Measurements from ENCODE around the gene CACNB2.

CACNB2 gene

GRCh38 chr10:18343573-18343972 lies 203.3 kb downstream of the CACNB2 start:
- DNase-seq: no peak

- no peak for DNase-seq
Observed at GRCh38 chr10:18345308-18345707, 205.1 kb downstream of the CACNB2 start.

- no peak for DNase-seq
Observed at GRCh38 chr10:18350340-18350739, 210.1 kb downstream of the CACNB2 start.

GRCh38 chr10:18351421-18351820 lies 211.2 kb downstream of the CACNB2 start:
- peak in 1 of 2 donors; percentile 24 for DNase-seq

GRCh38 chr10:18352175-18352574 lies 212.0 kb downstream of the CACNB2 start:
- no peak for DNase-seq

- no peak for DNase-seq
Observed at GRCh38 chr10:18359812-18360211, 219.6 kb downstream of the CACNB2 start.

- no peak for DNase-seq
Observed at GRCh38 chr10:18362892-18363291, 222.7 kb downstream of the CACNB2 start.

GRCh38 chr10:18364987-18365775 lies 225.0 kb downstream of the CACNB2 start:
- DNase-seq: no peak

- DNase-seq: no peak
Observed at GRCh38 chr10:18367840-18368239, 227.6 kb downstream of the CACNB2 start.

- no peak for DNase-seq
Observed at GRCh38 chr10:18368273-18368672, 228.0 kb downstream of the CACNB2 start.

- DNase-seq: no peak
Observed at GRCh38 chr10:18368682-18369081, 228.5 kb downstream of the CACNB2 start.

GRCh38 chr10:18369859-18370473 lies 229.7 kb downstream of the CACNB2 start:
- DNase-seq: no peak

- no peak for DNase-seq
Observed at GRCh38 chr10:18376650-18377049, 236.4 kb downstream of the CACNB2 start.

GRCh38 chr10:18377898-18378297 lies 237.7 kb downstream of the CACNB2 start:
- no peak for DNase-seq

GRCh38 chr10:18378766-18379165 lies 238.5 kb downstream of the CACNB2 start:
- DNase-seq: peak in 1 of 2 donors; percentile 4

GRCh38 chr10:18381679-18382078 lies 241.5 kb downstream of the CACNB2 start:
- no peak for DNase-seq

- DNase-seq: no peak
Observed at GRCh38 chr10:18397906-18398305, 257.7 kb downstream of the CACNB2 start.

- no peak for DNase-seq
Observed at GRCh38 chr10:18399158-18399557, 258.9 kb downstream of the CACNB2 start.

- no peak for DNase-seq
Observed at GRCh38 chr10:18400201-18400905, 260.1 kb downstream of the CACNB2 start.

- DNase-seq: no peak
Observed at GRCh38 chr10:18400906-18401245, 260.7 kb downstream of the CACNB2 start.

- no peak for DNase-seq
Observed at GRCh38 chr10:18401416-18402195, 261.4 kb downstream of the CACNB2 start.

- DNase-seq: no peak
Observed at GRCh38 chr10:18402853-18403252, 262.6 kb downstream of the CACNB2 start.

GRCh38 chr10:18404530-18404929 lies 264.3 kb downstream of the CACNB2 start:
- DNase-seq: no peak
